CD4-positive, alpha-beta T cell treated with Interleukin-4 for 4 hours (primary cell): ENCODE measurements around the gene MAS1.

Source experiments
- DNase-seq: peaks from one replicate; pipeline ENCODE4 v3.0.0-alpha.2; 2020

Gene MAS1

GRCh38 chr6:159884720-159885119 lies 6.1 kb upstream of the MAS1 start:
- no peak for DNase-seq

GRCh38 chr6:159886270-159886669 lies 4.5 kb upstream of the MAS1 start:
- no peak for DNase-seq

- no peak for DNase-seq
Observed at GRCh38 chr6:159887146-159887545, 3.6 kb upstream of the MAS1 start.

GRCh38 chr6:159887761-159888160 lies 3.0 kb upstream of the MAS1 start:
- DNase-seq, result no peak

GRCh38 chr6:159890201-159890600 lies 587 bp upstream of the MAS1 start:
- DNase-seq, result no peak

GRCh38 chr6:159892053-159892452 lies 1.3 kb downstream of the MAS1 start:
- DNase-seq, result no peak

- no peak for DNase-seq
Observed at GRCh38 chr6:159893064-159893463, 2.3 kb downstream of the MAS1 start.

GRCh38 chr6:159894991-159895390 lies 4.2 kb downstream of the MAS1 start:
- DNase-seq, result no peak

- DNase-seq, result no peak
Observed at GRCh38 chr6:159897603-159898002, 6.8 kb downstream of the MAS1 start.

- no peak for DNase-seq
Observed at GRCh38 chr6:159898519-159898918, 7.7 kb downstream of the MAS1 start.

- DNase-seq, result no peak
Observed at GRCh38 chr6:159899994-159900745, 9.4 kb downstream of the MAS1 start.

- DNase-seq, result no peak
Observed at GRCh38 chr6:159902620-159903019, 11.8 kb downstream of the MAS1 start.

GRCh38 chr6:159904497-159904911 lies 13.7 kb downstream of the MAS1 start:
- DNase-seq, result no peak

GRCh38 chr6:159906400-159906799 lies 15.6 kb downstream of the MAS1 start:
- no peak for DNase-seq

- no peak for DNase-seq
Observed at GRCh38 chr6:159908535-159908934, 17.7 kb downstream of the MAS1 start.

- no peak for DNase-seq
Observed at GRCh38 chr6:159908979-159909378, 18.2 kb downstream of the MAS1 start.

GRCh38 chr6:159910342-159910741 lies 19.6 kb downstream of the MAS1 start:
- no peak for DNase-seq

GRCh38 chr6:159913375-159913774 lies 22.6 kb downstream of the MAS1 start:
- no peak for DNase-seq

- DNase-seq, result no peak
Observed at GRCh38 chr6:159913862-159914564, 23.2 kb downstream of the MAS1 start.

GRCh38 chr6:159914565-159914923 lies 23.8 kb downstream of the MAS1 start:
- DNase-seq, result no peak

- DNase-seq, result no peak
Observed at GRCh38 chr6:159915397-159915796, 24.6 kb downstream of the MAS1 start.

- no peak for DNase-seq
Observed at GRCh38 chr6:159916237-159916636, 25.4 kb downstream of the MAS1 start.

GRCh38 chr6:159916752-159917151 lies 26.0 kb downstream of the MAS1 start:
- DNase-seq, result no peak

GRCh38 chr6:159919011-159919511 lies 28.3 kb downstream of the MAS1 start:
- no peak for DNase-seq
